ENCODE measurements around the gene C1orf53.

The C1orf53 gene

GRCh38 chr1:197908716-197909220 lies 6.3 kb downstream of the C1orf53 start:
- DNase-seq, result no peak

GRCh38 chr1:197909384-197909783 lies 7.0 kb downstream of the C1orf53 start:
- DNase-seq, result no peak

- no peak for DNase-seq
Measured at GRCh38 chr1:197910120-197910991, 7.9 kb downstream of the C1orf53 start.

- DNase-seq, result no peak
Measured at GRCh38 chr1:197911111-197911856, 8.9 kb downstream of the C1orf53 start.

GRCh38 chr1:197911857-197912696 lies 9.6 kb downstream of the C1orf53 start:
- DNase-seq, result no peak

GRCh38 chr1:197912739-197913494 lies 10.5 kb downstream of the C1orf53 start:
- no peak for DNase-seq

- no peak for DNase-seq
Measured at GRCh38 chr1:197913495-197914276, 11.3 kb downstream of the C1orf53 start.

- no peak for DNase-seq
Measured at GRCh38 chr1:197914510-197914909, 12.1 kb downstream of the C1orf53 start.

- DNase-seq, result no peak
Measured at GRCh38 chr1:197915260-197915861, 12.9 kb downstream of the C1orf53 start.

- no peak for DNase-seq
Measured at GRCh38 chr1:197915862-197916499, 13.6 kb downstream of the C1orf53 start.

GRCh38 chr1:197916500-197916983 lies 14.1 kb downstream of the C1orf53 start:
- no peak for DNase-seq

- DNase-seq, result no peak
Measured at GRCh38 chr1:197917805-197918651, 15.6 kb downstream of the C1orf53 start.

GRCh38 chr1:197918807-197919345 lies 16.4 kb downstream of the C1orf53 start:
- no peak for DNase-seq

GRCh38 chr1:197919346-197920066 lies 17.1 kb downstream of the C1orf53 start:
- no peak for DNase-seq

- no peak for DNase-seq
Measured at GRCh38 chr1:197920067-197920396, 17.6 kb downstream of the C1orf53 start.

- no peak for DNase-seq
Measured at GRCh38 chr1:197920414-197921117, 18.1 kb downstream of the C1orf53 start.

- DNase-seq, result no peak
Measured at GRCh38 chr1:197921235-197922069, 19.0 kb downstream of the C1orf53 start.

Data from hematopoietic multipotent progenitor cell treated with erythropoietin and hydrocortisone succinate and interleukin-3 and kit ligand, for 4 days (in vitro differentiated cells).